ENCODE data around the gene FIBP. TPM values are rescaled to one million over a fixed set of nuclear protein-coding genes. Genes with fewer than 3 reads are reported as not detected.

FIBP gene
- total RNA-seq, 1 experiment from 2014 or later: 105 TPM

DNA sequence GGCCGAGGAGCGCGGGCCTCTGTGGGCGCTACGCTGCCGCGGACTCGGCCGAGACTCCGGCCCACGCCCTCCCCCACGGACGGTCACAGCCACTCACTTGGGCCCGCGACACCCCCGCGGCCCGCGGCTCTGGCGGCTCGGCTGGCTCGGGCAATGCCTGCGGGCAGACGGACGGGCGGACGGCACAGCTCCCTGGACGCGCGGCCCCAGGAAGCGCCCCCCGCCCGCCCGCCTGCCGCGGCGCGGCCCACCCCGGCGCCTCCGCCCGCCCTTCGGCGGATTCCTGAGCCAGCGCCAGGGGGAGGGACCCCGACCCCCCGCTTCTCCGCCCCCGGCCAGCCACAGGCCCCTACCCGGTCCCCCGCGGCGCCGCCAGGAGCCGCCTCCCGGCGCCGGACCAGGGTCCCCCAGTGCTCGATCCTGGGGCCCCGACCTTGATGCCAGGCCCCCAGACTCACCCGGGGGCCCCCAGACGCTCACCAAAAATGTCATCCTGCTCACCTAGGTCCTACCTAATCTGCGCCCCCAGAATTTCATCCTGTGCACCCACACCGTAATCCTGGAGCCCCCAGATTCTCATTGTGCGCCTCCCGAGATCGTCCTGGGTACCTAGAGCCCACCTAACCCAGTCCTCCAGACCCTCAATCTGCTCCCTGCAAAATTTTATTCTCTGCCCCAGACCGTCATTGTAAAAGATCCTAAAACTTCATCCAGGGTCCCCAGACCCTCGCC, 15.5 kb downstream of the FIBP start, which contains the start of gene EFEMP2:
TSS of gene EFEMP2 (minus strand) at position 215 of the 732 bp plus-strand sequence. CDS start 446 bp downstream, outside the sequence.
- no peaks in the 10 kb centered on the region for H3K79me2 ChIP-seq (ENCODE audit: low read depth)
- ChIA-PET CTCF (interaction anchor here (0.5 to 0.7 kb wide), 2 partner anchors 12 to 191 kb away, joined by 3 to 7 read pairs; no protein-coding TSS in a partner anchor), POLR2A (ENCODE audit: unreplicated experiment) (interaction anchor here (0.7 kb wide), 2 partner anchors 130 to 302 kb away, joined by 4 to 5 read pairs; partner anchors contain the start of genes BANF1 and ZNRD2)
- peak within 1 kb of the TSS; percentile 61 for H3K4me3 ChIP-seq
- no TSS peak for BruUV-seq (replicated peaks)
- H2AFZ ChIP-seq: peak within 1 kb of the TSS; percentile 87
- DNase-seq: peak in 1 of 2 experiments; percentile 44
- H3K27ac ChIP-seq: no peak within 1 kb of the TSS
- H3F3A ChIP-seq (ENCODE audit: insufficient read depth, low read depth): peaks cover 31% of the 10 kb centered on the region
- H3K27me3 ChIP-seq (ENCODE audit: insufficient read depth, low read depth): no peaks in the 10 kb centered on the region
- peaks cover 4% of the 10 kb centered on the region; the same call in 1 of the 2 replicates for H3K4me1 ChIP-seq (replicated peaks; ENCODE audit: insufficient read depth)
- peak within 1 kb of the TSS; percentile 78 for H3K4me2 ChIP-seq
- TF ChIP-seq, protein P1, sequence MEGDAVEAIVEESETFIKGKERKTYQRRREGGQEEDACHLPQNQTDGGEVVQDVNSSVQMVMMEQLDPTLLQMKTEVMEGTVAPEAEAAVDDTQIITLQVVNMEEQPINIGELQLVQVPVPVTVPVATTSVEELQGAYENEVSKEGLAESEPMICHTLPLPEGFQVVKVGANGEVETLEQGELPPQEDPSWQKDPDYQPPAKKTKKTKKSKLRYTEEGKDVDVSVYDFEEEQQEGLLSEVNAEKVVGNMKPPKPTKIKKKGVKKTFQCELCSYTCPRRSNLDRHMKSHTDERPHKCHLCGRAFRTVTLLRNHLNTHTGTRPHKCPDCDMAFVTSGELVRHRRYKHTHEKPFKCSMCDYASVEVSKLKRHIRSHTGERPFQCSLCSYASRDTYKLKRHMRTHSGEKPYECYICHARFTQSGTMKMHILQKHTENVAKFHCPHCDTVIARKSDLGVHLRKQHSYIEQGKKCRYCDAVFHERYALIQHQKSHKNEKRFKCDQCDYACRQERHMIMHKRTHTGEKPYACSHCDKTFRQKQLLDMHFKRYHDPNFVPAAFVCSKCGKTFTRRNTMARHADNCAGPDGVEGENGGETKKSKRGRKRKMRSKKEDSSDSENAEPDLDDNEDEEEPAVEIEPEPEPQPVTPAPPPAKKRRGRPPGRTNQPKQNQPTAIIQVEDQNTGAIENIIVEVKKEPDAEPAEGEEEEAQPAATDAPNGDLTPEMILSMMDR (conservative IDR thresholded peaks at IDR 0.05): no peak
- H3K36me3 ChIP-seq (ENCODE audit: low read depth): no peaks in the 10 kb centered on the region
- intact Hi-C loops (cut with micrococcal nuclease; ENCODE audit: unreplicated experiment): no loop called here
- H3K9me2 ChIP-seq (ENCODE audit: insufficient read depth): no peaks in the 10 kb centered on the region
- no peaks in the 10 kb centered on the region for H4K20me1 ChIP-seq (ENCODE audit: insufficient read depth)
- H3K9me3 ChIP-seq (ENCODE audit: insufficient read depth, low read depth): no peaks in the 10 kb centered on the region

DNA sequence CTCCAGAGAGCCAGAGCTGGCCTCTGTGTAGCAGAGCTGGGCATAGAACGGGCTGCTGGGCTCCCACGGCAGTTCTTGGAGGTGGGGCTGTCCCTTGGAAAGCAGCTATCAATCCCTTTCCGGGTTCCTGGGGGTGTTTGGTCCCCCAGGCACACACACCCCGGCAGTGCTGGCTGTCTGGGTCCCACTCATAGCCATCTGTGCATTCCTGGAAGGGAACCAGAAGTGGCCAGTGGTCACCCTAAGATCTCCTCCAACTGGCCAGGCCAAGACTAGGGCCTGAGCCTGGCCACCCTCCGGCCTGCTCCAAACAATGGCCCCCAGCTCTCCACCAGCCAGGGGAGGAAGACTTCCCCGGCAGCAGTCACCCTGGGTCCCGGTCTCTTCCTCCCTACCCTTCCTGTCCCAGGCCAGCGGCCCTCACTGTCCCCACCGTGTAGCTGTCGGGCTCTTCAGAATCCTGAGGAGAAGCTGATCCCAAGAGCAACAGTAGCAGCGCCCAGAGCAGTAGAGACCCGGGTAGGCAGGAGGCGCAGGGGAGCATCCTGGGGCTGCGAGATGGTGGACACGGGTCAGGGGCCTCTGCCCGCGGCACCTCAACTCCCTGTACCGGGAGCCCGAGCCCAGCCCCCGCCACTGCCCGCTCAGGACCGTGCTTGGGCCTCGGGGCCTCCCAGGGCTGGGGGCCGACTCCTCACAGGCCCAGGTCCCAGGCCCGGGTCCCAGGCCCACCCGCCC, 16.3 kb downstream of the FIBP start:
- no peaks in the 10 kb centered on the region for H4K20me1 ChIP-seq (ENCODE audit: insufficient read depth)
- intact Hi-C loops (cut with micrococcal nuclease; ENCODE audit: unreplicated experiment): no loop called here
- H3K9me2 ChIP-seq (ENCODE audit: insufficient read depth): no peaks in the 10 kb centered on the region
- ChIA-PET CTCF (interaction anchor here (0.5 to 1.1 kb wide), 3 partner anchors 11 to 191 kb away, joined by 3 to 7 read pairs (median 4); no protein-coding TSS in a partner anchor), POLR2A (ENCODE audit: unreplicated experiment) (interaction anchor here (0.6 to 1.1 kb wide), 4 partner anchors 13 to 465 kb away, joined by 3 to 5 read pairs (median 4); partner anchors contain the start of genes BANF1 and ZNRD2)
- H3F3A ChIP-seq (ENCODE audit: insufficient read depth, low read depth): peaks cover 31% of the 10 kb centered on the region
- TF ChIP-seq, protein P1 (conservative IDR thresholded peaks at IDR 0.05): no peak
- no peak for TF ChIP-seq EZH2 (IDR thresholded peaks at IDR 0.05; ENCODE audit: low read depth)
- H2AFZ ChIP-seq: no peak overlapping the region
- DNase-seq: no peak
- peaks cover 4% of the 10 kb centered on the region; the same call in 1 of the 2 replicates for H3K4me1 ChIP-seq (replicated peaks; ENCODE audit: insufficient read depth)
- H3K79me2 ChIP-seq (ENCODE audit: low read depth): no peaks in the 10 kb centered on the region
- H3K27me3 ChIP-seq (ENCODE audit: insufficient read depth, low read depth): no peaks in the 10 kb centered on the region
- no TSS peak for BruUV-seq (replicated peaks)
- H3K9me3 ChIP-seq (ENCODE audit: insufficient read depth, low read depth): no peaks in the 10 kb centered on the region
- no peaks in the 10 kb centered on the region for H3K36me3 ChIP-seq (ENCODE audit: low read depth)
- no peak overlapping the region for H3K4me2 ChIP-seq
- no peak overlapping the region for H3K27ac ChIP-seq
- H3K4me3 ChIP-seq: no peak overlapping the region

Data from PC-9 (cell line).